ENCODE results near the gene ZNF106. TPM values are rescaled to one million over a fixed set of nuclear protein-coding genes. Genes with fewer than 3 reads are reported as not detected.

Gene ZNF106
- total RNA-seq, 1 experiment from 2014 or later, result 61.4 TPM

- H3K36me3 Mint-ChIP-seq (ENCODE audit: insufficient read depth, unreplicated experiment), result no peaks in the 10 kb centered on the region
- no TSS peak for BruUV-seq (replicated peaks)
- H3K4me1 Mint-ChIP-seq (ENCODE audit: insufficient read depth, unreplicated experiment), result no peaks in the 10 kb centered on the region
- no peaks in the 10 kb centered on the region for H3K27me3 Mint-ChIP-seq (ENCODE audit: insufficient read depth, unreplicated experiment)
- TF ChIP-seq, protein P1, sequence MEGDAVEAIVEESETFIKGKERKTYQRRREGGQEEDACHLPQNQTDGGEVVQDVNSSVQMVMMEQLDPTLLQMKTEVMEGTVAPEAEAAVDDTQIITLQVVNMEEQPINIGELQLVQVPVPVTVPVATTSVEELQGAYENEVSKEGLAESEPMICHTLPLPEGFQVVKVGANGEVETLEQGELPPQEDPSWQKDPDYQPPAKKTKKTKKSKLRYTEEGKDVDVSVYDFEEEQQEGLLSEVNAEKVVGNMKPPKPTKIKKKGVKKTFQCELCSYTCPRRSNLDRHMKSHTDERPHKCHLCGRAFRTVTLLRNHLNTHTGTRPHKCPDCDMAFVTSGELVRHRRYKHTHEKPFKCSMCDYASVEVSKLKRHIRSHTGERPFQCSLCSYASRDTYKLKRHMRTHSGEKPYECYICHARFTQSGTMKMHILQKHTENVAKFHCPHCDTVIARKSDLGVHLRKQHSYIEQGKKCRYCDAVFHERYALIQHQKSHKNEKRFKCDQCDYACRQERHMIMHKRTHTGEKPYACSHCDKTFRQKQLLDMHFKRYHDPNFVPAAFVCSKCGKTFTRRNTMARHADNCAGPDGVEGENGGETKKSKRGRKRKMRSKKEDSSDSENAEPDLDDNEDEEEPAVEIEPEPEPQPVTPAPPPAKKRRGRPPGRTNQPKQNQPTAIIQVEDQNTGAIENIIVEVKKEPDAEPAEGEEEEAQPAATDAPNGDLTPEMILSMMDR (IDR thresholded peaks at IDR 0.05; ENCODE audit: unreplicated experiment), result no peak
- no peak overlapping the region for H3K27ac Mint-ChIP-seq (ENCODE audit: low read depth, unreplicated experiment)
- no peak overlapping the region for H3K4me3 Mint-ChIP-seq (ENCODE audit: unreplicated experiment)
- no peaks in the 10 kb centered on the region for H3K9me3 Mint-ChIP-seq (ENCODE audit: unreplicated experiment)
- ChIA-PET POLR2A (no interaction called here), CTCF (interaction anchor here (0.5 to 0.6 kb wide), 2 partner anchors 16 to 18 kb away, joined by 3 read pairs; no protein-coding TSS in a partner anchor)
- DNase-seq (ENCODE audit: unreplicated experiment), result no peak
- intact Hi-C loops (cut with micrococcal nuclease), result no loop called here
These were observed 115.7 kb downstream of the ZNF106 start for GRCh38 chr15:42375252-42375651.

- Mint-ChIP-seq H3K27ac (ENCODE audit: low read depth, unreplicated experiment) (no peak overlapping the region), H3K9me3 (ENCODE audit: unreplicated experiment) (no peaks in the 10 kb centered on the region), H3K27me3 (ENCODE audit: insufficient read depth, unreplicated experiment) (no peaks in the 10 kb centered on the region), H3K4me3 (ENCODE audit: unreplicated experiment) (no peak overlapping the region), H3K4me1 (ENCODE audit: insufficient read depth, unreplicated experiment) (no peaks in the 10 kb centered on the region), H3K36me3 (ENCODE audit: insufficient read depth, unreplicated experiment) (no peaks in the 10 kb centered on the region)
- ChIA-PET CTCF (interaction anchor here (0.6 kb wide), 1 partner anchor 16 kb away, joined by 3 read pairs; no protein-coding TSS in a partner anchor), POLR2A (interaction anchor here (1.1 kb wide), 1 partner anchor 8 kb away, joined by 3 read pairs; no protein-coding TSS in a partner anchor)
- no TSS peak for BruUV-seq (replicated peaks)
- TF ChIP-seq, protein P1 (IDR thresholded peaks at IDR 0.05; ENCODE audit: unreplicated experiment), result no peak
- intact Hi-C loops (cut with micrococcal nuclease), result no loop called here
- no peak for DNase-seq (ENCODE audit: unreplicated experiment)
These were observed 116.1 kb downstream of the ZNF106 start for GRCh38 chr15:42374810-42375209.

DNA sequence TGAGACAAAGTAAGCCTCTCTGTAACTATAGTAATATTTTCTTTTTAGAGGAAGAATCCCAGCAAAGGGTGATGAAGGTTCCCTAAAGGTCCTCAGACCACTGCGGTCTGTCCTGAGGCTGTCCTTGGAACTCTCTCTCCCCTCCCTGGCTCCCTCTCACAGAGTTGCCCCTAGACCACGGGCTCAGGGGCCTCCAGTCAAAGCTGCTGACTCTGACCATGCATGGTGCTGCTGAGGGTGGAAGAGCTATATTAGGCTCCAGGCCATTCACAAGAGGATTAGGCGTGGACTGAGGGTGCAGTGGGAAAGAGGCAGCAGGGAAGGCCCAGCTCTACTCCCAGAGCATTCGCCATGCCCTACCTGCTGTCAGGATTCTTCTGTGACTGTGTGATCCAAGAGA, 117.0 kb downstream of the ZNF106 start:
- H3K27me3 Mint-ChIP-seq (ENCODE audit: insufficient read depth, unreplicated experiment), result no peaks in the 10 kb centered on the region
- BruUV-seq (replicated peaks), result no TSS peak
- intact Hi-C loops (cut with micrococcal nuclease), result no loop called here
- TF ChIP-seq, protein P1 (IDR thresholded peaks at IDR 0.05; ENCODE audit: unreplicated experiment), result no peak
- H3K27ac Mint-ChIP-seq (ENCODE audit: low read depth, unreplicated experiment), result no peak overlapping the region
- no peaks in the 10 kb centered on the region for H3K36me3 Mint-ChIP-seq (ENCODE audit: insufficient read depth, unreplicated experiment)
- no peak for DNase-seq (ENCODE audit: unreplicated experiment)
- no peak overlapping the region for H3K4me3 Mint-ChIP-seq (ENCODE audit: unreplicated experiment)
- H3K4me1 Mint-ChIP-seq (ENCODE audit: insufficient read depth, unreplicated experiment), result no peaks in the 10 kb centered on the region
- ChIA-PET CTCF (no interaction called here), POLR2A (interaction anchor here (1.1 kb wide), 1 partner anchor 9 kb away, joined by 3 read pairs; no protein-coding TSS in a partner anchor)
- no peaks in the 10 kb centered on the region for H3K9me3 Mint-ChIP-seq (ENCODE audit: unreplicated experiment)

- H3K36me3 Mint-ChIP-seq (ENCODE audit: insufficient read depth, unreplicated experiment), result no peaks in the 10 kb centered on the region
- BruUV-seq (replicated peaks), result no TSS peak
- H3K27me3 Mint-ChIP-seq (ENCODE audit: insufficient read depth, unreplicated experiment), result no peaks in the 10 kb centered on the region
- no peak for DNase-seq (ENCODE audit: unreplicated experiment)
- intact Hi-C loops (cut with micrococcal nuclease), result no loop called here
- H3K4me1 Mint-ChIP-seq (ENCODE audit: insufficient read depth, unreplicated experiment), result no peaks in the 10 kb centered on the region
- POLR2A ChIA-PET, result no interaction called here
- no peak overlapping the region for H3K27ac Mint-ChIP-seq (ENCODE audit: low read depth, unreplicated experiment)
- H3K9me3 Mint-ChIP-seq (ENCODE audit: unreplicated experiment), result no peaks in the 10 kb centered on the region
- H3K4me3 Mint-ChIP-seq (ENCODE audit: unreplicated experiment), result no peak overlapping the region
- TF ChIP-seq, protein P1 (IDR thresholded peaks at IDR 0.05; ENCODE audit: unreplicated experiment), result no peak
- CTCF ChIA-PET, result no interaction called here
These were observed 117.7 kb downstream of the ZNF106 start for GRCh38 chr15:42373274-42373673.

Data from MCF 10A (cell line).